WTC11 (cell line): ENCODE results near the gene CD300LD. TPM values are rescaled to one million over a fixed set of nuclear protein-coding genes. Genes with fewer than 3 reads are reported as not detected.

Experiments
- ATAC-seq: fragments of 200-7000 bp; cut with Tn5 transposase; 2 replicates; pipeline ENCODE4 v1.10.0; 2021; ENCODE audit warnings: mild to moderate bottlenecking, moderate library complexity
- CTCF ChIA-PET: fragments of 300-600 bp; sonication (Branson Sonifier 250); formaldehyde crosslinking; loops from one replicate; lab custom pipeline; 2021; ENCODE audit warnings: antibody characterized with exemption; lab: Charles Lee
- POLR2A ChIA-PET: fragments of 350-600 bp; sonication (Branson Sonifier 250); formaldehyde crosslinking; loops from one replicate; lab custom pipeline; 2021; ENCODE audit warnings: antibody characterized with exemption; lab: Charles Lee
- DNase-seq: peaks from one replicate; pipeline ENCODE4 v3.0.0; 2021; ENCODE audit warnings: low spot score
- H3K27ac Mint-ChIP-seq: 2 replicates; pipeline ENCODE4 v1.8.0; 2021; ENCODE audit warnings: mixed read lengths
- H3K27me3 Mint-ChIP-seq: 2 replicates; pipeline ENCODE4 v1.8.0; 2021; ENCODE audit warnings: low read depth, mild to moderate bottlenecking, moderate library complexity, mixed read lengths
- H3K36me3 Mint-ChIP-seq: 2 replicates; pipeline ENCODE4 v1.8.0; 2021; ENCODE audit warnings: mixed read lengths
- H3K4me1 Mint-ChIP-seq: 2 replicates; pipeline ENCODE4 v1.8.0; 2022; ENCODE audit warnings: mixed read lengths
- H3K4me3 Mint-ChIP-seq: 2 replicates; pipeline ENCODE4 v1.8.0; 2021; ENCODE audit warnings: mild to moderate bottlenecking, moderate library complexity, mixed read lengths
- H3K9me3 Mint-ChIP-seq: 2 replicates; pipeline ENCODE4 v1.8.0; 2021; ENCODE audit warnings: mixed read lengths
- AR ChIP-seq: fragments of 250-450 bp; sonication (Bioruptor Pico); IDR thresholded peaks from 2 replicates; pipeline ENCODE4 v1.9.0; 2021; ENCODE audit warnings: mild to moderate bottlenecking
- ATF1 ChIP-seq: sonication (generic); formaldehyde crosslinking; IDR thresholded peaks from 2 replicates; pipeline ENCODE4 v1.8.1; 2023; ENCODE audit warnings: mild to moderate bottlenecking, moderate library complexity, missing genetic modification reagents
- ATF3 ChIP-seq: sonication (generic); formaldehyde crosslinking; conservative IDR thresholded peaks from 2 replicates; pipeline ENCODE4 v1.8.1; 2022; ENCODE audit warnings: mild to moderate bottlenecking, missing genetic modification reagents
- ERG ChIP-seq: fragments of 250-450 bp; sonication (Bioruptor Pico); IDR thresholded peaks from 2 replicates; pipeline ENCODE4 v1.8.0; 2021; ENCODE audit warnings: mild to moderate bottlenecking
- FOXP1 ChIP-seq: sonication (generic); formaldehyde crosslinking; IDR thresholded peaks from 2 replicates; pipeline ENCODE4 v1.8.0; 2022; ENCODE audit warnings: missing genetic modification reagents, mild to moderate bottlenecking, moderate library complexity, borderline replicate concordance
- IRF1 ChIP-seq: sonication (generic); formaldehyde crosslinking; IDR thresholded peaks from 2 replicates; pipeline ENCODE4 v1.8.0; 2023; ENCODE audit warnings: missing genetic modification reagents
- NFE2L1 ChIP-seq: sonication (generic); formaldehyde crosslinking; IDR thresholded peaks from 2 replicates; pipeline ENCODE4 v1.8.1; 2023; ENCODE audit warnings: missing genetic modification reagents
- NFYB ChIP-seq: sonication (generic); formaldehyde crosslinking; conservative IDR thresholded peaks from 2 replicates; pipeline ENCODE4 v1.8.0; 2022; ENCODE audit warnings: low read depth, missing genetic modification reagents
- NR1H2 ChIP-seq: sonication (generic); formaldehyde crosslinking; IDR thresholded peaks from 2 replicates; pipeline ENCODE4 v1.9.0; 2021; ENCODE audit warnings: mild to moderate bottlenecking, moderate library complexity, missing genetic modification reagents
- OVOL2 ChIP-seq: fragments of 250-450 bp; sonication (Bioruptor Pico); IDR thresholded peaks from 2 replicates; pipeline ENCODE4 v1.9.0; 2021; ENCODE audit warnings: mild to moderate bottlenecking, borderline replicate concordance
- PRDM15 ChIP-seq: sonication (generic); formaldehyde crosslinking; IDR thresholded peaks from 2 replicates; pipeline ENCODE4 v1.8.0; 2022; ENCODE audit warnings: missing genetic modification reagents
- PRRX2 ChIP-seq: fragments of 250-450 bp; sonication (Bioruptor Pico); IDR thresholded peaks from 2 replicates; pipeline ENCODE4 v1.8.0; 2021; ENCODE audit warnings: mild to moderate bottlenecking
- ZBTB43 ChIP-seq: sonication (generic); formaldehyde crosslinking; IDR thresholded peaks from 2 replicates; pipeline ENCODE4 v1.8.1; 2023; ENCODE audit warnings: mild to moderate bottlenecking, missing genetic modification reagents
- ZNF532 ChIP-seq: fragments of 250-450 bp; sonication (Bioruptor Pico); IDR thresholded peaks from 2 replicates; pipeline ENCODE4 v1.9.0; 2021; ENCODE audit warnings: mild to moderate bottlenecking, borderline replicate concordance
- ZSCAN18 ChIP-seq: fragments of 250-450 bp; sonication (Bioruptor Pico); IDR thresholded peaks from 2 replicates; pipeline ENCODE4 v2.1.2; 2022; ENCODE audit warnings: mild to moderate bottlenecking, moderate library complexity
- total RNA-seq: library from RNA; stranded (reverse); gene quantifications from 3 replicates; pipeline ENCODE4 v1.2.3, GENCODE V29; 2021

Gene CD300LD
- total RNA-seq, 1 experiment from 2014 or later = not detected

- CTCF ChIA-PET = interaction anchor here (1.3 to 3.4 kb wide), 6 partner anchors 112 to 197 kb away, joined by 3 to 37 read pairs (median 19); partner anchors contain the start of gene RAB37
These were observed 27.0 kb downstream of the CD300LD start for GRCh38 chr17:74565126-74565525.

GRCh38 chr17:74563358-74563757, 28.7 kb downstream of the CD300LD start:
- DNase-seq (no peak), ATAC-seq (no peak)
- ChIA-PET CTCF (no interaction called here), POLR2A (no interaction called here)
- Mint-ChIP-seq H3K27ac (no peak overlapping the region), H3K9me3 (peaks cover 13% of the 10 kb centered on the region), H3K36me3 (peaks cover 4% of the 10 kb centered on the region; the same call in 1 of the 2 replicates), H3K4me3 (no peak overlapping the region), H3K4me1 (peaks cover 18% of the 10 kb centered on the region), H3K27me3 (peaks cover 40% of the 10 kb centered on the region)
- TF ChIP-seq ATF3 = no peak
- TF ChIP-seq ZBTB43 (CRISPR knock-in tag) = peak; percentile 60; the same call in 1 of the 2 replicates

More at GRCh38 chr17:74565126-74565525, 27.0 kb downstream of the CD300LD start:
- Mint-ChIP-seq H3K36me3 (no peaks in the 10 kb centered on the region), H3K27me3 (peaks cover 29% of the 10 kb centered on the region), H3K4me1 (peaks cover 7% of the 10 kb centered on the region; the same call in 1 of the 2 replicates), H3K9me3 (peaks cover 15% of the 10 kb centered on the region), H3K27ac (no peak overlapping the region), H3K4me3 (no peak overlapping the region)
- TF ChIP-seq OVOL2 (CRISPR knock-in tag) = no peak
- no peak for TF ChIP-seq ZNF532 (CRISPR knock-in tag)
- no peak for TF ChIP-seq ERG (CRISPR knock-in tag)
- no peak for TF ChIP-seq ATF1
- TF ChIP-seq FOXP1 (CRISPR knock-in tag) = no peak
- TF ChIP-seq NFE2L1 (CRISPR knock-in tag) = no peak
- TF ChIP-seq ATF3 = no peak
- POLR2A ChIA-PET = no interaction called here
- ATAC-seq (no peak), DNase-seq (no peak)

- H3K27me3 Mint-ChIP-seq = peaks cover 55% of the 10 kb centered on the region
- TF ChIP-seq ZSCAN18 (CRISPR knock-in tag) = no peak
- TF ChIP-seq NFYB (CRISPR knock-in tag) = no peak
- TF ChIP-seq NR1H2 (CRISPR knock-in tag) = no peak
- TF ChIP-seq AR = no peak
- TF ChIP-seq IRF1 = no peak
- TF ChIP-seq PRDM15 (CRISPR knock-in tag) = no peak
- TF ChIP-seq PRRX2 (CRISPR knock-in tag) = no peak
These were observed 30.5 kb downstream of the CD300LD start for GRCh38 chr17:74561586-74561985.

More at GRCh38 chr17:74561586-74561985, 30.5 kb downstream of the CD300LD start:
- Mint-ChIP-seq H3K27ac (no peak overlapping the region), H3K9me3 (peaks cover 24% of the 10 kb centered on the region), H3K36me3 (peaks cover 13% of the 10 kb centered on the region; the same call in 1 of the 2 replicates), H3K4me3 (no peak overlapping the region), H3K4me1 (peaks cover 28% of the 10 kb centered on the region)
- CTCF ChIA-PET = no interaction called here
- ATAC-seq (no peak), DNase-seq (no peak)
- POLR2A ChIA-PET = no interaction called here
